Muscle of back (tissue), 11 donors: ENCODE measurements around the gene CYP3A4. TPM values are rescaled to one million over a fixed set of nuclear protein-coding genes. Genes with fewer than 3 reads are reported as not detected.
"Not testable (repeated sequence)": the region's sequence is repeated elsewhere in the genome, so short reads cannot be mapped to it uniquely, and the experiment has no call there.

ENCODE experiments used
- DNase-seq, 3 donors: peaks; one replicate each; pipeline versions ENCODE4 v3.0.0 to v3.0.0-alpha.2; 2013
- polyA plus RNA-seq, 10 donors: library from polyadenylated mRNA; unstranded; fragments of 120-200 nt; gene quantifications; one replicate each; pipeline ENCODE4 v1.2.1, GENCODE V29; 2013; ENCODE audit not compliant: insufficient read length in 10 of 10

CYP3A4 gene
- polyA plus RNA-seq, 10 donors = 0.09 to 0.45 (median 0.12) TPM; not detected in 5

DNA sequence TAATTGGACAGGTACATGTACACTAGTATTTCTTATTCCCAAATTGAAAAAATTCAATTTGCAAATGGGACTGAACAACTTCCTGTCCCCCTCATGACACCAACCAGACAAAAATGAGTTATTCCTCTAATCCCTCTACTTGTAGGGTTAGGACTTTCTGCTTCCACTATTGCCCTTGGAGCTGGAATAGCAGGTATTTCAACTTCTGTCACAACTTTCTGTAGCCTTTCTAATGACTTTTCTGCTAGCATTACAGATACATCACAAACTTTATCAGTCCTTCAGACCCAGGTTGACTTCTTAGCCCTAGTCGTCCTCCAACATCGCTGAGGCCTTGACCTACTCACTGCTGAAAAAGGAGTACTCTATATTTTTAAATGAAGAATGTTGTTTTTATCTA lies 55.4 kb downstream of the CYP3A4 start:
- no peak for DNase-seq

- DNase-seq = not testable (repeated sequence)
These were observed 60.8 kb downstream of the CYP3A4 start for GRCh38 chr7:99723201-99723600.

- DNase-seq = peak in 2 of 3 donors; percentile 9 to 55
These were observed 63.0 kb downstream of the CYP3A4 start for GRCh38 chr7:99720800-99721595.

- peak in 1 of 3 donors; percentile 4 for DNase-seq
These were observed 63.8 kb downstream of the CYP3A4 start for GRCh38 chr7:99719996-99720769.

DNA sequence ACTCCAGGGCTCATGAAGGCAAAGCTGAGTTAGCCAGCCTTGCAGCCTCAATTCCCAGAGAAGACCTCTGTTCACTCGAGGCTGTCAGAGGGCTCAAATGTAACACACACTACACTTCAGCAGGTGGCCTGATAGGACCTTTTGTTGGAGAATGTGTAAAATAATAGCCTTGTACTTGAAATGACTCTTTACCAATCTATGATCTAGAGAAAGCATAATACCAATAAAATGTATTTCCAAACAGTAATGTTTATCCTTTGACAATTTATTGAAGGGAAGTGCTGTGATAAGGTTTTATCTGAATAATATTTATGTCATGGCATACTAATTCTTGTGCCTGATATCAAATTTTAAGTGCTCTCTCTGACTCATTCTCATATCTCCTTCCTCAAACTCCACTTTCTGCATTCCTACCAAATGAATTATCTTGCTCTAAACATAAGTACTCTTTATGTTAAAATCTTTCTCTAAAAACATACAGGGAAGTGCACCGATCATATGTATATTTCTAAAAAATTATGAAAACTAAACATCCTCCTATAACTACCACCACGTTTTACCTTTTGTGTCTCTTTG lies 69.9 kb downstream of the CYP3A4 start:
- DNase-seq = no peak

- no peak for DNase-seq
These were observed 74.0 kb downstream of the CYP3A4 start for GRCh38 chr7:99709838-99710578.

GRCh38 chr7:99709260-99709659 lies 74.7 kb downstream of the CYP3A4 start:
- DNase-seq = no peak

GRCh38 chr7:99707096-99707495 lies 76.9 kb downstream of the CYP3A4 start:
- no peak for DNase-seq

Other genes with a start within 250 kb of the CYP3A4 start
- gene FAM200A, start 232.1 kb downstream of the CYP3A4 start, polyA plus RNA-seq = 10 to 100 TPM in 2 of 10 donors, 1 to 10 TPM in 8; 6.9 to 10.4 (median 9.6) TPM
- 10 to 100 TPM; 28.3 to 60.9 (median 43.9) TPM for gene ZNF655, start 225.5 kb downstream of the CYP3A4 start, polyA plus RNA-seq
- 1 to 10 TPM in 1 of 10 donors, under 1 TPM in 9; 0.34 to 1.1 (median 0.74) TPM for gene TMEM225B, start 185.9 kb downstream of the CYP3A4 start, polyA plus RNA-seq
- 10 to 100 TPM in 6 of 10 donors, 1 to 10 TPM in 4; 7.5 to 11.9 (median 10.1) TPM for gene ZSCAN25, start 167.2 kb downstream of the CYP3A4 start, polyA plus RNA-seq
- 1 to 10 TPM in 6 of 10 donors, under 1 TPM in 4; 0.54 to 1.6 (median 1.0) TPM for gene CYP3A5, start 104.2 kb downstream of the CYP3A4 start, polyA plus RNA-seq
- 1 to 10 TPM in 1 of 10 donors, under 1 TPM in 3, not detected in 6; 0.31 to 1.6 (median 0.46) TPM for gene CYP3A7, start 49.0 kb downstream of the CYP3A4 start, polyA plus RNA-seq
- gene CYP3A43, start 43.8 kb upstream of the CYP3A4 start, polyA plus RNA-seq = under 1 TPM in 2 of 10 donors, not detected in 8; 0.21 TPM
- under 1 TPM in 1 of 10 donors, not detected in 9; 0.14 TPM for gene OR2AE1, start 92.8 kb upstream of the CYP3A4 start, polyA plus RNA-seq
- gene TRIM4, start 135.3 kb upstream of the CYP3A4 start, polyA plus RNA-seq = 10 to 100 TPM; 14.6 to 19.5 (median 16.6) TPM
- gene GJC3, start 145.4 kb upstream of the CYP3A4 start, polyA plus RNA-seq = under 1 TPM; 0.18 to 0.63 (median 0.41) TPM
- 1 to 10 TPM in 4 of 10 donors, under 1 TPM in 6; 0.56 to 1.3 (median 0.82) TPM for gene AZGP1, start 191.8 kb upstream of the CYP3A4 start, polyA plus RNA-seq
- 10 to 100 TPM; 18.3 to 34.5 (median 31.2) TPM for gene ZKSCAN1, start 231.4 kb upstream of the CYP3A4 start, polyA plus RNA-seq